Right kidney (tissue), 1 donor: Measurements from ENCODE around the gene TSPAN15.
"Not testable (repeated sequence)": the region's sequence is repeated elsewhere in the genome, so short reads cannot be mapped to it uniquely, and the experiment has no call there.

Experiments
- DNase-seq: peaks from one replicate; pipeline ENCODE4 v3.0.0-alpha.2; 2016

TSPAN15 gene

DNA sequence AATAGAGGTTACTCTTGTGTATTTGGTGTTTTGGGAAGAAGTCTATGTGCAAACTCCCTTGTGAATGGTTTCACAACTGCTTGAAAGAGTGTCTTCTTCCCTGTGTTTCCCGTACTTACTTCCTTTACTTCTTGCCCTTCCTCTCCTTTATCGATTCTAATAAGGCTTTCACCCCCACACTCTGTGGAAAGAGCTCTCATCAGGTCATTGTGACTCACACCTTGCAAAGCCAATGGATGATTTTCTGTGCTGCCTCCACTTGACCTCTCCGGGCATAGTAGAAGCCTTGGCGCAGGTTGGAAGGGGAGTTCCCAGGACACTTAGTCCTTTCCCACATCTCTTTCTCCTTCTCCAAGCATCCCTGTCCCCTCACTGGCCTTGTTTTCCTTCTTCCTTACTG, 6.2 kb upstream of the TSPAN15 start:
- no peak for DNase-seq

DNA sequence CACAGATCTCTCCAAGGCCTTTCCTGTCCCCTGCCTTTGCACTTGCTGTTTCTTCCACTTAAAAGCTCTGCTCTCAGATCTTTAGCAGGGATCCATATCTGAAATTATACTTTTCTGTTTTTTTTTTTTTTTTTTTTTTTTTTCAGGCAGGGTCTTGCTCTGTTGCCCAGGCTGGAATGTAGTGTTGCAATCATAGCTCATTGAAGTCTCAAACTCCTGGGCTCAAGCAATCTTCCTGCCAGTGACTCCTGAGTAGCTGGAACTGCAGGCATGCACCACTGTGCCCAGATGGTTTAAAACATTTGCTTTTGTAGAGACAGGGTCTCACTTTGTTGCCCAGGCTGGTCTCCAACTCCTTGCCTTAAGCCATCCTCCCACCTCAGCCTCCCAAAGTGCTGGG, 5.0 kb upstream of the TSPAN15 start:
- no peak for DNase-seq

DNA sequence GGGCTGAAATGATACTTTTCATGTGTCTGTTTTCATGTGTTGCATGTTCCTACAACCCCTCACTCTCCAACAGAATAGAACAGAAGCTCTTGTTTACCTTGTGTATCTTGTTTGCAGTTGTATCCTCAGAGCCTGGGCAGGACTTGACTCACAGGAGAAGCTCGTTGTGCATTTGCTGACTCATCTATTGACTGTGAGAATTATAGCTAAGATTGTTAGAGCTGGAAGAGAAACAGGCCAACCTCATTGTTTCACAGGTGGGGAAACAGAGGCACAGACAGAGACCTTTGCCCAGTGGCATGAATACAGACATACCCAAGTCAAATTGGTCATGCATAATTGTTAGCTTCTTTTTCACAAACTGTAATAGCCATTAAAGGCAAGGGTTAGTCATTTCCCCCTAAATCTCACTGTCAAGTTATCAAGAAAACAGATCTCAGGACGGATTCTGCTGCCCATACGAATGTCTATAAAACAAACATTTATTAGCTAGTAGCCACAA, 4.6 kb upstream of the TSPAN15 start:
- DNase-seq = no peak

DNA sequence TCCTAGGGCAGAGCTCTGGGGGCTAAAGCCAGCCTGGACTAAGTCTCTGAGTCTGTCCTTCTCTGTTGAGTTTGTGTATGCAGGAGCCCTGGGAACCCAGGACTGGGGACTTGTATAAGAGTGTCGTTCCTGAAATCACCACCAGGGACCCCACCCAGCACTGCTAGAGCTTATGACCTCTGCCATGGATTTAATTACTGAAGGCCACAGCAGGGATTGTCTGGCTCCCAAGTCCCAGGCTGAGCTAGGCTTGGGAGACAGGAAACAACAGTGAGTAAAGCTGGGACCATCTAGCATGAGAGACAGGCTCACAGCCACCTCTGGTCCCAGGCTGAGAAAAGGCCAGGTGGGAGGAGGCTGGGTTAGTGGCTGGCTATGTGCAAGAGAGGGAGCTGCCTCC, 1.4 kb upstream of the TSPAN15 start:
- DNase-seq = no peak

DNA sequence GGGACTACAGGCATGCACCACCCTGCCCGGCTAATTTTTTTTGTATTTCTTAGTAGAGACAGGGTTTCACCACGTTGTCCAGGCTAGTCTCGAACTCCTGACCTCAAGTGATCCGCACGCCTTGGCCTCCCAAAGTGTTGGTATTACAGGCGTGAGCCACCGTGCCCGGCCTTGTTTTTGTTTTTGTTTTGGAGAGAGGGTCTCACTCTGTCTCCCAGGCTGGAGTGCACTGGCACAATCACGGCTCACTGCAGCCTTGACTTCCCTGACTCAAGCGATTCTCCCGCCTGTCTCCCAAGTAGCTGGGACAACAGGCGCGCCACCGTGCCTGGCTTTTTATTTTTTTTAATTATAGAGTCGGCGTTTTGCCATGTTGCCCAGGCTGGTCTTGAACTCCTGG, 870 bp upstream of the TSPAN15 start:
- not testable (repeated sequence) for DNase-seq

DNA sequence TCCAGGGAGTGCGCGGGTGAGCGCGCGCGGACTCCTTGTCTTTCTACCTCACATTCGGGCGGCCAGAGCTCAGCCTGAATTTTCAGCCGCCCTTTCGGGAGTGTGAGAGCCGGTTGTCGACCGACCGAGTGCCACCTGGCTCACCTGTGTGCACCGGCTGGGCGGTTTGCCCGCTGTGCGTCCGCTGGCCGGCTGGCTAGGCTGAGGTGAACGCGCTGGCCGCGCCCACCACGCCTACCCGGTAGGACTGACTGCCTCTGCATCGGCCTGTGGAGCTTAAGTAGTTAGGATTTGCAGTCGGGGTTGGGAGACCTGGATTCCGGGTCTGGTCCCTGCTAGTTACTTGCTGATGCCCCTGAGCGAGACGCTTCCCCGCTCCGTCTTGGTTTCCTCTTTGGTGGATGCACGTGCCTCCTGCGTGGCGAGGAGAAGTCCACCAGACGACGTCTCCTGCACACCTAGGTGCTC, 553 bp downstream of the TSPAN15 start:
- DNase-seq = no peak

DNA sequence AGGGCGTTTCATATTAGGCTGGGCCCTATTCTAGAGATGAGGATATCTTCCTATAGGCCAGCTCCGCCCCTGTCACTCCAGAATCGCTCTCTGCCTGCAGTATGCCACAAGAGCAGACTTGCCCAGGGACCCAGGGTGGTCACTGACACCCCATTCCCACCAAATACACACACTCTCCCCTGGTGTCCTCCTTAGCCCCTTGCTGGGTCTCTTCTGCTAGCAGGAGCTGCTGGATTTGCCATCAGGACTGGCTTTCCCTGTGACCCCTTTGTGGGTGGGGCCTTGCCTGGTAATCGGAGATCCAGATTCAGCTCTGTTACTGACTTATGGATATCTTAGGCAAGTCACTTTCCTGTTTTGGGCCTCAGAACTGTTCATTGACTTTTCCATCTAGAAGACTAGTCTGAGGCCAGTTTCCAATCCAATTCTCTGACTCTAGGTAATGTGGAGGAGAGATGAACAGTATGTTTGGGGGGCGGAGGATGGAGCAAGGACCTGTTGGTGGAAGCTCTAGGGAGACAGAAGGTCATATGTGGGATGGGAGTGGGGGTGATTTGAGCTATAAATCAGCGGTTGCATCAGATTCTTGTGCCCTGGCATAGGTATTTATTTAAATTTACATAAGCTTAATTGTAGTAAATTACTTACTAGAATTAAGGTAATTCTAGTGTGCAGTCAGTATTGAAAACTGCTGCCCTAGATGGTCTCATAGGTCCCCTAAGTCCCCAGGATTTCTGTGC, 1.6 kb downstream of the TSPAN15 start:
- no peak for DNase-seq

DNA sequence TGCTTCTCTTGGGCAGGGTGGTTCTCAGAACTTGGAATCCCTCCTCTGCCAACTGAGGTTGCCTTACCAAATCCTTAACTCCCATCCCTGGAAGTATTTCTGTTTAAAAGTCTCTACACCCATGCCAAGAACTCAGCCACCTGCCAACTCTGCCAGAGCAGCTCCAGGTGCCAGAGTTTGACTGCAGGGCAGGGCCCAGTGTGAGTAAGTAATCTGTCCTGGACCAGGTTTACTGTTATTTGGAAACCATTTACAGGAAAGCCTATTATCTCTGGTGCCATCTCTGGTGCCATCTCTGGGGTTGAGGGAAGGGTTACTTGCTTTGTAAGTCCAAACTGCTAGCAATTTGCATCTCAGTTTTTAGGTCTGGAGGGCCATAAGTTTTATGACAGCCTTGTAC, 2.5 kb downstream of the TSPAN15 start:
- DNase-seq = no peak

DNA sequence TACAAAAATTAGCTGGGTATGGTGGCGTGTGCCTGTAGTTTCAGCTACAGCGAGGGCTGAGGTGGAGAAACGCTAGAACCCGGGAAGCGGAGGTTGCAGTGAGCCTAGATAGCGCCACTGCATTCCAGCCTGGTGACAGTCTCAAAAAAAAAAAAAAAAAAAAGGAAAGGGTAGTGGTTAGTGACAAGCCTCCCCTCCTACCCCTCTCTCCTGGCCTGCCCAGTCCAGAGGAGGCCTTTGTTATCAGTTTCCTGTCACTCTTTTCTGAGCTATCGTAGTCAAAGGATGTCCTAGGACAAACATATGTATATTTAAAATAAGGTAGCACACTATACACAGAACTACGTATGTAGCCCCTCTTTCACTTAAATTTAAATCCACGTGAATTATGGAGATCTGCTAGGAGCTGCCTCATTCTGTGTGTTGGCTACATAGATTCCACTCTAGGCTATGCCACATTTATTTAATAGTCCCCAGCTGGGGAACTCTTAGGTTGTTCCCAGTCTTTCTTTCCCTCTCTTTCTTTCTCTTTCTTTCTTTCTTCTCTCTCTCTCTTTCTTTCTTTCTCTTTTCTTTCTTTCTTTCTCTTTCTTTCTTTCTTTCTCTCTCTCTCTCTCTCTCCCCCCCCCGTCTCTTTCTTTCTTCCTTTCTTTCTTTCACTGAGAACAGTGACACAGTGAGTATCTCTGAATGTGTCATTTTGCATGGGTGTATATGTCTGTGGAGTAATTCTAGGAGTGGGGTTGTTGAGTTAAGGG, 3.9 kb downstream of the TSPAN15 start:
- no peak for DNase-seq

DNA sequence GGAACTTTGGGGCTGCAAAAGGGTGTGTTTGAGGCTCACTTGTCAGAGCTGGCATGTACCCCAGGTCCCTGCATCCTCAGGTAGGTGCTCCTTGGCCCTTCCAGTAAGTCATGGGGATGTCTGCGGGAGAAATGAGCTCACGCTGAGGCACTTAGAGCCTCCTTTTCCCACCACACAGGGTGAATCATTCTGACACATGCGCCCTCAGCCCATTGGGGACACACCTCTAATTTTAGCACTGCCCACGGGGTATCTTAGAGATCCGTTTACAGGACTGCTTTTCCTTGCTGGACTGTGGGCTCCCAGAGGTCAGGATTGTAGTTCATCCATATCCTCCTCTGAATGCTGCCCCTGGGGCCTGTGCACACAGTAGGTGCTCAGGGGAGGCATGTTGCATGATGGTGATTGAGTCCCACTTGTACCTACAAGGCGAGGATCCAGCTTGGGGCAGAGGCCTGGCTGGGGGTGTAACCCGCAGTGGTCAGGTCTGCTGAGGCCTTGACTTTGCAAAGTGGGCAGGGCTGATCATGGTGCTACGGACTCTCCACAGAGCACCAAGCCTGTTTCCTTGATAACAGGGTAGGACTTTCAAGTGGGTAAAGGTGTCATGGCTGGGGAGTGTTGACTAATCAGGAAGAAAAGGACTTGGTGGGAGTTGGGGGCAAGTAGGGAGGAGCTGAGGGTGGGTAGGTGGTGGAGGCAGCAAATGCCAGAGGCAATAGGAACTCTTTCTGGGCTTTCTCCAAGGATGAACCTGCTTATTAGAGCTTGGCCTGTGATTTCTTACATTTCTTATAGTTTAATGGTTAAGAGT, 5.8 kb downstream of the TSPAN15 start:
- DNase-seq = no peak

DNA sequence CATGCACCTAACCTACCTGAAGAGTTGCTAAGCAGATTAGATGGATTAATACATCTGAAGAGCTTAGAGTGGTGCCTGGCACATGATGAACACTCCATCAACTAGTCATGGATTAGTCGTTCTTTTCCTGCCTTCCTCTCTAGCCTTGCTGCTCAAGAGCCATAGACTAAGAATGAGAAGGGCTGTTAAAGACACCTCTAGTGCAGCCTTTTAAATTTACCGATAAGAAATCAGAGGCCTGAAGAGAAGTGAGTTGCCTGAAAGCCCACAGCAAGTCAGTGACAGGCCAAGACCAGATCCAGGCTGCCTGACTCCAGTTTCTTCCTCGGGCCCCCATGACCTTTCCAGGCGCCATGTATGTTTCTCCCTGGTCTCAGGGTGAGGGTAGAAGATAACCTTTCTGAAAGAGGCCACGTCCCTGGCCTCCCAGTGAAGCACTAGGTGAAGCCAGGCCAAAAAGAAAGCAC, 6.5 kb downstream of the TSPAN15 start:
- DNase-seq = no peak

DNA sequence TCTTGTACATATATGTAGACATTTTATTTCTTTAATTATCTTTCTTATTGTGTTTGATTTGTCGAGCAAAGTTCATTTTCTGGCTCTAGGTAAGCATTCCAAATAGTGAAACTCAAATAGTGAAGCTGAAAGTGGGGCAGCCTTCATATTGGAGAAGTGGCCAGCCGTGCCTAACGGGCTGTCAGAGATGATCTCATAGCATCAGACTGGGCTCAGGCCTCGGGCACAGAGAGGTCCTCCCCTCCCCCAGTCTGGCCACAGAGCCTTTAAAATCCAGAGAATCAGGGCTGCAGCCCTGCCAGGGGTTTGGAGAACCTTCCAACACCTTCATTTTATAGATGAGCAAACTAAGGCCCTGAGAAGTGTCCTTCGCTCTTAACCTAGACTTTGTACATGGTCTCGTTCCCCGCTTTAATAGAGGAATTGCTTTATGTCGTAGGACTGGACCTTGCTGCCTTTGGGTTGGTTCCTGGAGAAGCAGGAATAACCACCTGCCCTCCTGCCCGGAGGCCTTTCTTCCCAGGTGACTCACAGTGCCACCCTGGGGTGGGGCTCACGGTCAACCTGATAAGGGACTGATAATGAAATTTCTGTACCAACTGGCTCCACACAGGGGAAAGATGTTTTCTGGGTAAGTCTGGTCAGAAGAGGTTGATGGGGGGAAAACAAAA, 7.3 kb downstream of the TSPAN15 start:
- no peak for DNase-seq

DNA sequence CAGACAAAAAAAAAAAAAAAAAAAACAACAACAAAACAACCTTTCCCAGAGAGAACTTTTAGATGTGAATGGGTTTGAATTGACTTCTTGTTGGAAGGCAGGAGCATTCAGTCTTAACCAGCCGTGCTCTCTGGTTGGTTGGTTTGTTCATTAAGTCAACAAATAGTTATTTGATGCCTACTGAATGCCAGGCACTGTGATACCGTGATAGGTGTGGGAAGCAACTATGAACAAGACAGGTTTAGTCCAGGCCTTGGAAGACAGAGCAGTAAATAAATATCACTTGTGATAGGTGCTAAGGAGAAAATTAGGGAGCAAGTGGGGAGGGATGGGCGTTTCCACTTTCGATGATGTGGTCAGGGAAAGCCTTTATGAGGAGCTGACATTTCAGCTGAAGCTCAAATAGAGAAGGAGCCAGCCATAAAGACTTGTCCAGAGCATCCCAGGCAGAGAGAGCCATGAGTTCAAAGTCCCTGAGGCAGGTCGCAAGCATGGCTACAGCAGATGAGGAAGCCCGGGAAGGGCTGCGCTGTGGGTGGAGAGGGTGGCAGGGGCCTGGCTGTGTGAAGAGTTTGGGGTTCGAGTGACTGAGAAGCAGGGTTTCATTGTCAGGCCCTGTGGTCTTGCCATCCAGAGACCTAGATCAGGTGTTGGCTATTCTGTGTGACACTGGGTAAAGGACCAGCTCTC, 8.0 kb downstream of the TSPAN15 start:
- DNase-seq = no peak

DNA sequence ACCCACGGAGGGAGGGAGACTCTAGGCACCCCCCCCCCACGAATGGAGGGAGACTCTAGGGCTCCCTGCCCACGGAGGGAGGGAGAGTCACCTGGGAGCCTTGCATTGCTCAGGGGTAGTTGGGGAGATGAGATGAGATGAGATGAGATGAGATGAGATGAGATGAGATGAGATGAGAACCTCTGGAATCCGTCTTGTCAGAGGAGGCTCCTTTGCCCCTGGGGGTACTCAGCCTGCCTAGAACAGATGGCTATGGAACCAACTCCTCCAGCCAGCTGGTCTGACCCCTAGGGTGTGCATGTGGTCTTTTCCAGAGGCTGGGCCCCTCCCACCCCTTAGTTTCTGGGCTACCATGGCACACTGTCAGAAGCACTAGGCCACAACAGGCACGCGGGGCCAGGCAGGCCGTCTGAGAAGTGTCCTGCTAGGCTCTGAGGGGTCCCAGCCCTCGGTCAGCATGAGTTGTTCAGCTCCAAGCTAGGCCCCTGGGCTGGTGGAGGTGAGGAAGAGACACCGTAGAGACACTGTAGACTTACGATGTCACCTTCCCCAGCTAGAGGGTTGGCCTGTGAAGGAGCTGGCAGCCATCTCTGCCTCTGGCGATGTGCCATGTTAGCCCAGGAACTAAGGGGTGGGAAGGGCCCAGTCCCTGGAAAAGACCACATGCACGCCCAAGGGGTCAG, 8.8 kb downstream of the TSPAN15 start:
- DNase-seq = no peak

DNA sequence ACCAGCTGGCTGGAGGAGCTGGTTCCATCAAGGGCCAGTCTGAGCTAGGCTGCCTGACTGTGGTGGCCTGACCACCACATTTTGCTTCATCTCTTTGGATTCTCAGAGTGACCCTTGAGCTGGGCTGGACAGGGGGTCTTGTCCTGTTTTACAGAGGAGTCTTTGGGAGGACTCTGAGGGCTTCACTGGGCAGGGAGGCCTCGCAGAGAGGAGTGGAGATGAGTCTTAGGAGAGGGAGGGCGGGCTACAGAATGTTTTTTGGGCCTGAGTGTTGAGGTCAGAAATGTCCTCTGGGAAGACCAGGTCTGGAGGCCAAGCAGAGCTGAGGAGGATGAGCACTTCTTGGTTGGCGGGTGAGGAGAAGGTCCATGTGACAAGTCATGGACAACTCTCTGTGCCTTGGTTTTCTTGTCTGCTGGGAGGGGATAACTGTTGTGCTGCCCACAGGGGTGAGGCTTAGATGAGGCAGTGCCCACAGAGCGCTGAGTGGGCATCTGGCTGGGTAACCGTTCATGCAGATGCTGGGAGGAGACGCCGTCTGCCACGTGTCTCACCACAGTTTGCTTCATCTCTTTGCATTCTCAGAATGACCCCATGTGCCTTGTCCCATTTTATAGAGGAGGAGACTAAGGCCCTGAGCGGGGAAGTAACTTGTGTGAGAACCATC, 9.4 kb downstream of the TSPAN15 start:
- DNase-seq = no peak

DNA sequence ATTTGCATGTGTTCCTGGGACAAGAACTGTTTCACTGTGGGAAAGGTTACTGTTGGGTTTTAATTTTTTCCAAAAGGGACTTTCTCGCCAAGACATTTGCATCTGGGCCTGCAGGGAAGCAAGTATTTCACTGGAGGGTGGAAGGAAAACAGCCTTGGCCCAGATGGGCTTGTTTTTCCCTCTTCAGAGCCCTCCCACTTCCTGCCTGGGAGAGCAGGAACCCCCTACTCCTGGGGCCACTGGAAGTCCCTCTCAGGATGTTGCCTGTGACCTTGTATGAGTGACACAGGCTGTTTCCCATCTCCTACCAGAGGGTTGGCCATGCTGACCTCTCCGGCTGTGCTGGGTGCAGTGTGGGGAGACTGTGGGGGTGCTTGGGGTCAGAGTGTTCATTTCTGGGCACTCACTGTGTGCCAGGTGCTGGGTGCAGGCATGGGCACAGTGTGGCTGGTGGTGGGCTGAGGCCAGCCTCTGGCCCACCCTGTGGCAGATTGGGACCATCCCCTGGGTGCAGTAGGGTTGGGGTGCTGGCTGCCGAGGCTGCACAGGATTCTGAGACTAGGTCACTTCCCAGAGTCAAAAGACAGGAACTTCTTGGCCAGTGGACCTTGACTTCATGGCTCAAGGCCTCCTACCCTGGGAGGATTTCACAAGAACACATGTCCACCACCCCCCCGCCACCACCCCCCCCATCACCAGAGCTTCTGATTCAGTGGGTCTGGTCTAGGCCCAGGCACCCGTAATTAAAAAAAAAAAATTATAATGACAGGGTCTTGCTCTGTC, 10.2 kb downstream of the TSPAN15 start:
- DNase-seq = no peak

DNA sequence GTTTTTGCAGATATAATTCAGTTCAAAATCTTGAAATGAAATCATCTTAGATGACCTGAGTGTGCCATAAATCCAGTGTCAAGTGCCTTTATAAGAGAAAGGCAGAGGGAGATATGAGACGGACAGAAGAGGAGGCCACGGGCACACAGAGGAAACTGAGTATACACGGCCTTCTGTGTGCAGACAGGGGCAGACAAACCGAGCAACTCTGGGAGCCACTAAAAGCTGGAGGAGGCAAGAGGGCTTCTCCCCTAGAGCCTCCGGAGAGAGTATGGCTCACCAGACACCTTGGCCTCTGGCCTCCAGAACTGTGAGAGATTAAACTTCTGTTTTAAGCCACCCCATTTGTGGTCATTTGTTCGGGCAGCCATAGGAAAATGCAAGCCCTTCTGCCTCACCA, 12.6 kb downstream of the TSPAN15 start:
- no peak for DNase-seq

DNA sequence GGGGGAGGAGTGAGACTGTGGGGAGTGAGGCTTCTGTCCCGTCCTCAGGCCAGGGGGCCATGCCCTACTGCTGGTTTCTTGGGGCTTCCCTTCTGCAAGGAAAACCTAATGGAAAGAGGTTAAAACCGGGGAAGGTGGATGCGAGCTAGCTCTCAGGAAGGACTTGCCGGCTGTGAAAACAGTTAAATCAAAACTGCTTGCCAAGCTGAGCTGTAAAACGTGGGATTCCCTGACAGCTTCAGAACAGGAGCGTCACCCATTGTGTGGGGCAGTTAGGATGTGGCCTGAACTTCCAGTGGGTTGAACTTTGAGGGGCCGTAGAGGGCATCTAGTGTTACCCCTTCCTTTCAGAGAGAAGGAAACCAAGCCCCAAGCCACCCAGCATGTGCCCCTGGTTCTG, 13.1 kb downstream of the TSPAN15 start:
- no peak for DNase-seq

DNA sequence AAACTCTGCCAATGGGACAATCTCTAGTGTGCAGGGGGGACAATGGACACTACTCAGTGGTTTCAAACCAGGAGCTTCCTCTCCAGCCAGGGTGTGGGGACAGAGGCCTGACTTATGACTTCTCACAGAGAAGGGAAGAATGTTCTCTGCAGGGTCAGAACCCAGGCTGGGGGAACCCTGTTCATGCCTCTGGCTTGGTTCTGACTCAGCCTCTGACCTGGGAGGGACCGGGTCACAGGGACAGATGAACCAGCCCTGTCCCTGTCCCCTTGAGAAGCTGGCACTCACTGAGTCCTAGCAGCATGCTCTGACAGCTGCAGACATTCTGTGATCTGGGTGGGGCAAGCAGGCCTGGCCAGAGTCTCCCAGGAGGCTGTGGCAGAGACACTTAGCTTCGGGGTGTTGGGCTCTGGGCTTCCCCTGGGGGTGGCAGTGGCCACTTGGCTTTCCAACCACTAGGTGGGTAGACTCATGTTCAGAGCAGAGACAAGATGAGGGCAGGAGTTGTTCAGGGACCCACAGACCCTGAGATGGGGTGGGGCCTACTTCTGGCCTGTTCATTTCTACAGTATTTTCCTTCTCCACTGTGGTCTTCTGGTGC, 13.6 kb downstream of the TSPAN15 start:
- DNase-seq = no peak
